GM13977 (cell line): ENCODE data around the gene ZMYM5.

Source experiments
- DNase-seq: peaks from one replicate; pipeline ENCODE4 v3.0.0; 2012; ENCODE audit warnings: low spot score
- CTCF ChIP-seq: IDR thresholded peaks from 2 replicates; pipeline ENCODE4 v1.5.1; 2012; ENCODE audit warnings: mild to moderate bottlenecking, control low read depth; ENCODE audit not compliant: insufficient read depth; ENCODE audit errors: extremely low read depth, missing control alignments
- in situ Hi-C: fragments of 300-500 bp; cut with MboI; formaldehyde crosslinking; loops from one replicate; pipeline ENCODE4 v1.12.0; 2022; ENCODE audit warnings: low sequenced_read_pairs, low pct_unique_long_range_greater_than_20kb, mixed read lengths, inconsistent platforms; ENCODE audit not compliant: unreplicated experiment

Gene ZMYM5

DNA sequence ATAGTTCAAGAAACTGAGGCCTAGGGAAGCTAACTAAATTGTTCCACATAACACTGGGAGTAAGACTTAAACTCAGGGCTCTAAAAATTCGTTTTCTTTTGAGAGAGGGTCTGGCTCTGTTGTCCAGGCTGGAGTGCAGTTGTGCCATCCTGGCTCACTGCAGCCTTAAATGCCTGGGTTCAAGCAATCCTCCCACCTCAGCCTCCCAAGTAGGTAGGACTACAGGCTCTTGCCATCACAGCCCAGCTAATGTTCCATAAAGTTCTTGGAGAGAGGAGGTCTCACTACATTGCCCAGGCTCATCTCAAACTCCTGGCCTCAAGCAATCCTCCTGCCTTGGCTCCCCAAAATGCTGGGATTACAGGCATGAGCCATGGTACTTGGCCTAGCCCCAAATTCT, 10.7 kb downstream of the ZMYM5 start:
- no peak for DNase-seq
- no peak for TF ChIP-seq CTCF
- in situ Hi-C loops: no loop called here

DNA sequence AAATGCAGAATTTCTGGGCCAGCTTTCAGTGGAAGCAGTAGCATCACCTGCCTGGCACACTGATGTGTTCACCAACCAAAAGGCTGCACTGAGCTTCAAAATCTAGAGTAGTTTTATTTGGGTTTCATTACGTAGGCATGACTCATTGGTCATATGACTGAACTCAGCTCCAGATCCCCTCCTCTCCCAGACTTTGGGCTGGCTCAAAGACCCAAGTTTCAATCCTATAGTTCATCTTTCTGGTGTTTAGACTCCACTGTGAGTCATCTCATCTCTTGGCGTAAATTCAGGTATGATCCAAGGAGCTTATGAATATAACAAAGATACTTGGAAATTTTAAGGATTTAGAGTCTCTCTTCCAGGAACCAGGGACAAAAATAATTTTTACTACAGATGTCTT, 17.7 kb downstream of the ZMYM5 start:
- no peak for DNase-seq
- no peak for TF ChIP-seq CTCF
- in situ Hi-C loops: no loop called here

DNA sequence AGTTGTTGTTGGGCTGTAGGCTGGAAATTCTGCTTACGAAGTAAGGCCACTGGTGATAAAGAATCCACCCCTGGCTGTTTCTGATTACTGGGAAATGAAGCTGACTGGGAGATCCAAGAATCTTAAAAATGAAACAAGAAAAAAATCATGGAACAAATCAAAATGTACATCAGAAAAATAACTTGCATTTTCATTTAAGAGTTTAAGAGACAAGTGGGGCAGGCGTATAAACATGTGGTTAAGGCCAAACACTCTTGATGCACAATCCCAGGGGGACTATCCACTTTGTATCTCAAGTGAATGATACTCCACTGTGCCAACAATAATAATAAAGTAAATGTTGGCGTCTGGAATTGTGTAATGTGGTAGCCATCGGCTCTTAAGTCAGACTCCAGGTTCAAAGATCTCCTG, 24.6 kb downstream of the ZMYM5 start:
- no peak for TF ChIP-seq CTCF
- DNase-seq: no peak
- in situ Hi-C loops: no loop called here

DNA sequence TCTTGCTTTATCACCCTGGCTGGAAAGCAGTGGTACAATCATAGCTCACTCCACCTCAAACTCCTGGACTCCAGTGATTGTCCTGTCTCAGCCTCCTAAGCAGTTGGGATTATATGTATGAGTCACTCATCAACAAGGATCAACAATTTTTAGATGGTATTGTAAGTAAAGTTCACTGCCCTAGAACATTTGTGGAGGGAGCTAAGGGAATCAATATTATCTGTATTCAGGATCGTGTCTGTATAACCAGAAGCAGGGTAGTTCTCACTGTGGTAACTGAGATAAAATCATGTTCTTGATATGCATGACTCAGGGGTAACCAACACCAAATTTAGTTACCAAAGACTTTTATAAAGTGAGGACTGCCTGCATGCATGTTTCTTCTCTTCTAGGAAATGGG, 27.0 kb downstream of the ZMYM5 start:
- no peak for DNase-seq

DNA sequence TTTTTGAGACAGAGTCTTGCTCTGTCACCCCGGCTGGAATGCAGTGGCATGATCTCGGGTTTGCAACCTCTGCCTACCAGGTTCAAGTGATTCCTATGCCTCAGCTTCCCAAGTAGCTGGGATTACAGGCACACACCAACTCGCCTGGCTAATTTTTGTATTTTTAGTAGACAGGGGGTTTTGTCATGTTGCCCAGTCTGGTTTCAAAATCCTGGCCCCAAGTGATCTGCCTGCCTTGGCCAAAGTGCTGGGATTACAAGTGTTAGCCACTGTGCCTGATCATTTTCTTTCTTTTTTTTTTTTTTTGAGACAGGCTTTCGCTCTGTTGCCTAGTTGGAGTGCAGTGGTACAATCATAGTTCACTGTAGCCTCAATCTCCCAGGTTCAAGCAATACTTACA, 28.7 kb downstream of the ZMYM5 start:
- no peak for DNase-seq
- in situ Hi-C loops: no loop called here
- TF ChIP-seq CTCF: no peak

More for the DNA sequence above, 27.0 kb downstream of the ZMYM5 start:
- TF ChIP-seq CTCF: no peak
- in situ Hi-C loops: no loop called here

DNA sequence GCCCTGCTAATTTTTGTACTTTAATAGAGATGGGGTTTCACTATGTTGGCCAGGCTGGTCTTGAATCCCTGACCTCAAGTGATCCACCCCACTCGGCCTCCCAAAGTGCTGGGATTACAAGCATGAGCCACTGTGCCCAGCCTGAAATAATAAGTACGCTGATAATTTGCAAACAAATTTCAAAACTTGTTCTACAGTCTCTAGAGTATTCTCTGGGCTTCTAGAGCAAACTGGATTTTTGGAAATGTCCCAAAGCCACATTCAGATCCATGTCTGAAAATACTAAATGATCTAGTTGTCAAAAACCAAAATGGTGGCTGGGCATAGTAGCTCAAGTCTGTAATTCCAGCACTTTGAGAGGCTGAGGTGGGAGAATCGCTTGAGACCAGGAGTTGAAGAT, 40.8 kb downstream of the ZMYM5 start:
- TF ChIP-seq CTCF: no peak
- in situ Hi-C loops: no loop called here
- DNase-seq: no peak
